CD4-positive, alpha-beta memory T cell (primary cell): Measurements from ENCODE around the gene ANO10. TPM values are rescaled to one million over a fixed set of nuclear protein-coding genes. Genes with fewer than 3 reads are reported as not detected.

ENCODE experiments used
- CTCF ChIA-PET: fragments of 350-600 bp; sonication (Branson Sonifier 250); formaldehyde crosslinking; loops from one replicate; lab custom pipeline; 2021; ENCODE audit warnings: inconsistent platforms; ENCODE audit not compliant: partially characterized antibody; lab: Charles Lee
- POLR2A ChIA-PET: fragments of 350-600 bp; sonication (Branson Sonifier 250); formaldehyde crosslinking; loops from one replicate; lab custom pipeline; 2021; ENCODE audit not compliant: partially characterized antibody; lab: Charles Lee
- DNase-seq, 5 donors: peaks; one replicate each; pipeline versions ENCODE4 v3.0.0 to v3.0.0-alpha.2; 2020 to 2022; ENCODE audit warnings: mixed read lengths in 1 of 5
- H3K27ac ChIP-seq: one replicate; pipeline ENCODE4 v1.7.0; 2013; ENCODE audit warnings: low read depth, low read length
- H3K27me3 ChIP-seq: 2 replicates; pipeline ENCODE4 v1.7.0; 2013; ENCODE audit warnings: mild to moderate bottlenecking, low read length, moderate library complexity; ENCODE audit not compliant: insufficient read depth
- H3K36me3 ChIP-seq: 2 replicates; pipeline ENCODE4 v1.7.0; 2013; ENCODE audit warnings: mild to moderate bottlenecking, low read length, moderate library complexity; ENCODE audit not compliant: insufficient read depth
- H3K4me1 ChIP-seq: 2 replicates; pipeline ENCODE4 v1.7.0; 2013; ENCODE audit warnings: mild to moderate bottlenecking, low read length, moderate library complexity; ENCODE audit not compliant: insufficient read depth
- H3K4me3 ChIP-seq, 2 donors: one replicate each; pipeline ENCODE4 v1.7.0; 2013; ENCODE audit warnings: low read length in 2 of 2, mild to moderate bottlenecking in 1 of 2
- H3K9me3 ChIP-seq, 2 donors: one replicate each; pipeline ENCODE4 v1.7.0; 2013; ENCODE audit warnings: low read length in 2 of 2, control low read depth in 1 of 2; ENCODE audit not compliant: control insufficient read depth in 1 of 2
- H3K27ac Mint-ChIP-seq, 7 donors: one replicate each; pipeline ENCODE4 v1.8.0; 2020 to 2021; ENCODE audit warnings: mixed read lengths in 7 of 7, mild to moderate bottlenecking in 6 of 7, inconsistent platforms in 3 of 7, moderate library complexity in 3 of 7
- H3K27me3 Mint-ChIP-seq, 2 donors: one replicate each; pipeline ENCODE4 v1.8.0; 2020 to 2021; ENCODE audit warnings: mixed read lengths in 2 of 2
- H3K36me3 Mint-ChIP-seq, 2 donors: one replicate each; pipeline ENCODE4 v1.8.0; 2020 to 2021; ENCODE audit warnings: mixed read lengths in 2 of 2, inconsistent platforms in 1 of 2, mild to moderate bottlenecking in 1 of 2
- H3K4me1 Mint-ChIP-seq, 4 donors: one replicate each; pipeline ENCODE4 v1.8.0; 2020 to 2021; ENCODE audit warnings: mixed read lengths in 4 of 4, mild to moderate bottlenecking in 1 of 4
- H3K4me3 Mint-ChIP-seq, 8 donors: one replicate each; pipeline ENCODE4 v1.8.0; 2020 to 2021; ENCODE audit warnings: mixed read lengths in 8 of 8, mild to moderate bottlenecking in 7 of 8, moderate library complexity in 6 of 8, inconsistent platforms in 3 of 8
- H3K9me3 Mint-ChIP-seq, 8 donors: one replicate each; pipeline ENCODE4 v1.8.0; 2020 to 2021; ENCODE audit warnings: mixed read lengths in 8 of 8, mild to moderate bottlenecking in 5 of 8, inconsistent platforms in 3 of 8, moderate library complexity in 1 of 8
- intact Hi-C: fragments of 100-400 bp; cut with micrococcal nuclease; formaldehyde crosslinking; loops from one replicate; pipeline ENCODE4 v1.15.1; 2023
- polyA plus RNA-seq, 2 donors: library from polyadenylated mRNA; unstranded; fragments of 300-500 nt; fragmentation: Illumina TruSeq; gene quantifications; one replicate each; pipeline ENCODE4 v1.2.3, GENCODE V29; 2021
- total RNA-seq, 2 experiments: library from RNA; stranded (reverse); gene quantifications; one replicate each; pipeline ENCODE4 v1.2.3, GENCODE V29; 2021

The ANO10 gene
- total and polyA plus RNA-seq, 4 experiments from 2014 or later, result 8.6 to 9.9 (median 9.6) TPM

GRCh38 chr3:43330981-43331380 lies 290.8 kb downstream of the ANO10 start:
- no peaks in the 10 kb centered on the region for H3K27me3 Mint-ChIP-seq
- peaks cover 43 to 48% of the 10 kb centered on the region in 2 donors for H3K36me3 Mint-ChIP-seq
- peak overlapping the region in 3 of 7 donors; percentile 35 to 58 (median 40) for H3K27ac Mint-ChIP-seq
- intact Hi-C loops, result no loop called here
- Histone ChIP-seq H3K4me1 (peaks cover 48% of the 10 kb centered on the region), H3K9me3 (peaks cover 0 to 10% of the 10 kb centered on the region in 2 donors), H3K27ac (no peak overlapping the region), H3K4me3 (no peak overlapping the region), H3K36me3 (peaks cover 26% of the 10 kb centered on the region), H3K27me3 (no peaks in the 10 kb centered on the region)
- CTCF ChIA-PET, result no interaction called here
- H3K9me3 Mint-ChIP-seq, result peaks cover 0 to 12% (median 10%) of the 10 kb centered on the region in 8 donors
- DNase-seq, result no peak
- POLR2A ChIA-PET, result no interaction called here
- H3K4me1 Mint-ChIP-seq, result peaks cover 36 to 58% (median 44%) of the 10 kb centered on the region in 4 donors
- H3K4me3 Mint-ChIP-seq, result no peak overlapping the region

- H3K27ac ChIP-seq, result no peak overlapping the region
- POLR2A ChIA-PET, result no interaction called here
Observed at GRCh38 chr3:43328653-43329052, 293.2 kb downstream of the ANO10 start.

GRCh38 chr3:43327582-43327979 lies 294.2 kb downstream of the ANO10 start:
- Histone ChIP-seq H3K27ac (no peak overlapping the region), H3K4me3 (no peak overlapping the region), H3K9me3 (no peaks in the 10 kb centered on the region), H3K4me1 (peaks cover 74% of the 10 kb centered on the region), H3K27me3 (no peaks in the 10 kb centered on the region), H3K36me3 (peaks cover 8% of the 10 kb centered on the region)
- peak overlapping the region; percentile 45 to 91 (median 77) for H3K27ac Mint-ChIP-seq
- H3K36me3 Mint-ChIP-seq, result peaks cover 25% of the 10 kb centered on the region in 2 donors
- H3K9me3 Mint-ChIP-seq, result peaks cover 0 to 2% (median 0%) of the 10 kb centered on the region in 8 donors
- CTCF ChIA-PET, result interaction anchor here (1.3 to 2.2 kb wide), 4 partner anchors 9 to 176 kb away, joined by 4 to 6 read pairs (median 4); no protein-coding TSS in a partner anchor
- POLR2A ChIA-PET, result interaction anchor here (0.6 kb wide), 2 partner anchors 19 to 365 kb away, joined by 3 to 4 read pairs; no protein-coding TSS in a partner anchor
- H3K4me3 Mint-ChIP-seq, result peak overlapping the region in 5 of 8 donors; percentile 1 to 71 (median 55)
- peaks cover 48 to 81% (median 65%) of the 10 kb centered on the region in 4 donors for H3K4me1 Mint-ChIP-seq
- no peak for DNase-seq
- intact Hi-C loops, result loop anchor here (5.0 kb wide), 1 partner anchor 35 kb away; no protein-coding TSS in a partner anchor
- H3K27me3 Mint-ChIP-seq, result no peaks in the 10 kb centered on the region

More at GRCh38 chr3:43328653-43329052, 293.2 kb downstream of the ANO10 start:
- Mint-ChIP-seq H3K36me3 (peaks cover 27 to 32% of the 10 kb centered on the region in 2 donors), H3K4me3 (peak overlapping the region in 4 of 8 donors; percentile 3 to 72 (median 46)), H3K4me1 (peaks cover 50 to 76% (median 62%) of the 10 kb centered on the region in 4 donors), H3K27ac (peak overlapping the region; percentile 24 to 89 (median 54)), H3K9me3 (peaks cover 0 to 2% (median 0%) of the 10 kb centered on the region in 8 donors), H3K27me3 (no peaks in the 10 kb centered on the region)
- CTCF ChIA-PET, result interaction anchor here (1.3 kb wide), 1 partner anchor 175 kb away, joined by 4 read pairs; no protein-coding TSS in a partner anchor
- DNase-seq, result no peak
- no peaks in the 10 kb centered on the region for H3K9me3 ChIP-seq
- H3K4me3 ChIP-seq, result no peak overlapping the region
- H3K4me1 ChIP-seq, result peaks cover 71% of the 10 kb centered on the region
- intact Hi-C loops, result loop anchor here (2.0 to 5.0 kb wide), 2 partner anchors 18 to 36 kb away; no protein-coding TSS in a partner anchor
- H3K27me3 ChIP-seq, result no peaks in the 10 kb centered on the region
- H3K36me3 ChIP-seq, result peaks cover 12% of the 10 kb centered on the region

GRCh38 chr3:43326891-43327581 lies 294.8 kb downstream of the ANO10 start:
- H3K27me3 ChIP-seq, result no peaks in the 10 kb centered on the region
- H3K36me3 Mint-ChIP-seq, result peaks cover 25% of the 10 kb centered on the region in 2 donors
- CTCF ChIA-PET, result interaction anchor here (1.3 to 2.2 kb wide), 4 partner anchors 9 to 176 kb away, joined by 4 to 6 read pairs (median 4); no protein-coding TSS in a partner anchor
- no peaks in the 10 kb centered on the region for H3K27me3 Mint-ChIP-seq
- no peaks in the 10 kb centered on the region for H3K9me3 ChIP-seq
- no peak overlapping the region for H3K27ac ChIP-seq
- intact Hi-C loops, result loop anchor here (5.0 kb wide), 1 partner anchor 35 kb away; no protein-coding TSS in a partner anchor
- H3K4me3 ChIP-seq, result no peak overlapping the region
- peak overlapping the region; percentile 45 to 91 (median 77) for H3K27ac Mint-ChIP-seq
- H3K9me3 Mint-ChIP-seq, result peaks cover 0 to 2% (median 0%) of the 10 kb centered on the region in 8 donors
- H3K4me1 ChIP-seq, result peaks cover 74% of the 10 kb centered on the region
- peak overlapping the region in 7 of 8 donors; percentile 12 to 72 (median 46) for H3K4me3 Mint-ChIP-seq
- no peak for DNase-seq
- peaks cover 48 to 81% (median 66%) of the 10 kb centered on the region in 4 donors for H3K4me1 Mint-ChIP-seq
- POLR2A ChIA-PET, result interaction anchor here (0.6 to 1.6 kb wide), 4 partner anchors 20 to 62 kb away, joined by 3 to 4 read pairs (median 4); partner anchors contain the start of gene SNRK
- peaks cover 2% of the 10 kb centered on the region for H3K36me3 ChIP-seq

DNA sequence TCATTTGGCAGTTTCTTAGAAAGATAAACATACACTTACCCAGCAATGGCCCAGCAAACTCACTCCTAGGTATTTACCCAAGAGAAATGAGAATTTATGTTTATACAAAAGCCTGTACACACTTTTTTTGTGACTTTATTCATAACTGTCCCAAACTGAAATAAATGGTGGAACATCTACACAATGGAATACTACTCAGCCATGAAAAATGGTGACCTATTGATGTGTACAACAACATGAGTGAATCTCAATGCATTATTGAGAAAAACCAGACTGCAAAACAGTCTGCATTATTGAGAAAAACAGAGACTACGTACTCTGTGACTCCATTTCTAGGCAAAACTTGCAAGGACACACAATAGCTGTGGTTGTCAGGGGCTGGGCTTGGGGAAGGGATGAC lies 298.3 kb downstream of the ANO10 start:
- CTCF ChIA-PET, result no interaction called here
- H3K9me3 Mint-ChIP-seq, result no peaks in the 10 kb centered on the region
- POLR2A ChIA-PET, result interaction anchor here (2.3 kb wide), 1 partner anchor 27 kb away, joined by 7 read pairs; no protein-coding TSS in a partner anchor
- H3K9me3 ChIP-seq, result no peaks in the 10 kb centered on the region
- no peak overlapping the region for H3K4me3 ChIP-seq
- H3K27me3 ChIP-seq, result no peaks in the 10 kb centered on the region
- no peak for DNase-seq
- H3K27ac ChIP-seq, result no peak overlapping the region
- H3K4me1 ChIP-seq, result peaks cover 74% of the 10 kb centered on the region
- H3K4me1 Mint-ChIP-seq, result peaks cover 57 to 88% (median 67%) of the 10 kb centered on the region in 4 donors
- intact Hi-C loops, result no loop called here
- no peak overlapping the region for H3K4me3 Mint-ChIP-seq
- H3K27me3 Mint-ChIP-seq, result no peaks in the 10 kb centered on the region
- peaks cover 30 to 33% of the 10 kb centered on the region in 2 donors for H3K36me3 Mint-ChIP-seq
- peak overlapping the region in 3 of 7 donors; percentile 12 to 35 (median 24) for H3K27ac Mint-ChIP-seq
- H3K36me3 ChIP-seq, result no peaks in the 10 kb centered on the region

GRCh38 chr3:43320288-43320687 lies 301.5 kb downstream of the ANO10 start:
- Mint-ChIP-seq H3K4me3 (peak overlapping the region in 1 of 8 donors; percentile 65), H3K36me3 (peaks cover 39 to 42% of the 10 kb centered on the region in 2 donors)

More at GRCh38 chr3:43320288-43320687, 301.5 kb downstream of the ANO10 start:
- ChIA-PET POLR2A (interaction anchor here (1.1 to 1.7 kb wide), 4 partner anchors 23 to 34 kb away, joined by 3 to 6 read pairs (median 5); partner anchors contain the start of gene SNRK), CTCF (interaction anchor here (1.0 to 2.4 kb wide), 4 partner anchors 9 to 26 kb away, joined by 3 to 7 read pairs (median 4); no protein-coding TSS in a partner anchor)
- H3K27ac Mint-ChIP-seq, result peak overlapping the region in 5 of 7 donors; percentile 8 to 56 (median 28)
- Histone ChIP-seq H3K9me3 (no peaks in the 10 kb centered on the region), H3K27me3 (no peaks in the 10 kb centered on the region), H3K27ac (no peak overlapping the region), H3K4me3 (no peak overlapping the region), H3K36me3 (no peaks in the 10 kb centered on the region), H3K4me1 (peaks cover 70% of the 10 kb centered on the region)
- intact Hi-C loops, result loop anchor here (2.0 kb wide), 1 partner anchor 13 kb away; no protein-coding TSS in a partner anchor
- H3K9me3 Mint-ChIP-seq, result no peaks in the 10 kb centered on the region
- H3K27me3 Mint-ChIP-seq, result no peaks in the 10 kb centered on the region
- DNase-seq, result no peak
- H3K4me1 Mint-ChIP-seq, result peaks cover 46 to 86% (median 62%) of the 10 kb centered on the region in 4 donors
